Measurements from ENCODE around the gene FKBP10.

- TF ChIP-seq CTCF (conservative IDR thresholded peaks at IDR 0.05; ENCODE audit: low read depth, low read length) (no peak), EZH2 (IDR thresholded peaks at IDR 0.05; ENCODE audit: borderline replicate concordance, low read depth, low read length, poor library complexity, severe bottlenecking) (no peak)
These were observed 5.9 kb upstream of the FKBP10 start for GRCh38 chr17:41806685-41807445.

Data from A673 (cell line).